H9 (cell line): ENCODE measurements around the gene ARVCF. TPM values are rescaled to one million over a fixed set of nuclear protein-coding genes. Genes with fewer than 3 reads are reported as not detected.

Experiments
- DNase-seq: peaks from one replicate; pipeline ENCODE4 v3.0.0-alpha.2; 2017
- H2AFZ ChIP-seq: one replicate; pipeline ENCODE4 v1.6.1; 2013; ENCODE audit warnings: mild to moderate bottlenecking, low read length, control low read depth, moderate library complexity
- H2AK5ac ChIP-seq: 2 replicates; pipeline ENCODE4 v1.6.1; 2013; ENCODE audit warnings: low read length, control low read depth, mixed read lengths; ENCODE audit not compliant: insufficient read length
- H2BK120ac ChIP-seq: one replicate; pipeline ENCODE4 v1.6.1; 2013; ENCODE audit warnings: low read depth, mild to moderate bottlenecking, low read length, control low read depth, inconsistent platforms; ENCODE audit not compliant: poor library complexity, severe bottlenecking
- H2BK12ac ChIP-seq: 2 replicates; pipeline ENCODE4 v1.6.1; 2013; ENCODE audit warnings: low read length, control low read depth, mixed read lengths, low read depth; ENCODE audit not compliant: insufficient read length
- H2BK15ac ChIP-seq: 2 replicates; pipeline ENCODE4 v1.6.1; 2013; ENCODE audit warnings: low read depth, low read length, control low read depth
- H2BK20ac ChIP-seq: one replicate; pipeline ENCODE4 v1.6.1; 2013; ENCODE audit warnings: low read depth, mild to moderate bottlenecking, low read length, control low read depth, inconsistent platforms; ENCODE audit not compliant: poor library complexity, severe bottlenecking
- H2BK5ac ChIP-seq: 2 replicates; pipeline ENCODE4 v1.6.1; 2013; ENCODE audit warnings: low read length, control low read depth, mixed read lengths; ENCODE audit not compliant: insufficient read length
- H3K14ac ChIP-seq: 2 replicates; pipeline ENCODE4 v1.6.1; 2013; ENCODE audit warnings: low read length, control low read depth; ENCODE audit not compliant: insufficient read depth
- H3K18ac ChIP-seq: 2 replicates; pipeline ENCODE4 v1.6.1; 2013; ENCODE audit warnings: low read depth, mild to moderate bottlenecking, mixed read lengths, low read length, control low read depth; ENCODE audit not compliant: insufficient read length
- H3K23ac ChIP-seq: 2 replicates; pipeline ENCODE4 v1.6.1; 2013; ENCODE audit warnings: low read length, control low read depth, mixed read lengths, low read depth; ENCODE audit not compliant: insufficient read length
- H3K23me2 ChIP-seq: 2 replicates; pipeline ENCODE4 v1.6.1; 2013; ENCODE audit warnings: low read depth, mild to moderate bottlenecking, mixed read lengths, low read length, control low read depth; ENCODE audit not compliant: insufficient read length, poor library complexity, severe bottlenecking
- H3K27ac ChIP-seq: 2 replicates; pipeline ENCODE4 v1.5.1; 2013; ENCODE audit warnings: low read length, control low read depth, mixed read lengths, low read depth; ENCODE audit not compliant: insufficient read length
- H3K27me3 ChIP-seq: 2 replicates; pipeline ENCODE4 v1.6.1; 2013; ENCODE audit warnings: low read length, control low read depth, inconsistent platforms; ENCODE audit not compliant: insufficient read depth
- H3K4ac ChIP-seq: 2 replicates; pipeline ENCODE4 v1.6.1; 2013; ENCODE audit warnings: low read depth, mild to moderate bottlenecking, control low read depth, inconsistent platforms, low read length, moderate library complexity
- H3K4me1 ChIP-seq: 2 replicates; pipeline ENCODE4 v1.6.1; 2013; ENCODE audit warnings: low read length, control low read depth, inconsistent platforms; ENCODE audit not compliant: insufficient read depth
- H3K4me2 ChIP-seq: 2 replicates; pipeline ENCODE4 v1.6.1; 2013; ENCODE audit warnings: low read length, control low read depth, mixed read lengths; ENCODE audit not compliant: insufficient read length, insufficient read depth
- H3K56ac ChIP-seq: 2 replicates; pipeline ENCODE4 v1.6.1; 2013; ENCODE audit warnings: low read depth, mild to moderate bottlenecking, mixed read lengths, low read length, control low read depth; ENCODE audit not compliant: insufficient read length
- H3K79me1 ChIP-seq: 2 replicates; pipeline ENCODE4 v1.6.1; 2013; ENCODE audit warnings: low read depth, mild to moderate bottlenecking, moderate library complexity, low read length, control low read depth, inconsistent platforms; ENCODE audit not compliant: insufficient read depth, poor library complexity, severe bottlenecking
- H3K79me2 ChIP-seq: 2 replicates; pipeline ENCODE4 v1.6.1; 2013; ENCODE audit warnings: low read length, control low read depth, inconsistent platforms; ENCODE audit not compliant: insufficient read depth
- H3K9ac ChIP-seq: 2 replicates; pipeline ENCODE4 v1.6.1; 2013; ENCODE audit warnings: low read length, control low read depth, mixed read lengths; ENCODE audit not compliant: insufficient read length; ENCODE audit errors: extremely low read depth
- H3K9me3 ChIP-seq: one replicate; pipeline ENCODE4 v1.6.1; 2013; ENCODE audit warnings: low read depth, low read length, inconsistent platforms; ENCODE audit not compliant: control insufficient read depth
- H3T11ph ChIP-seq: one replicate; pipeline ENCODE4 v1.6.1; 2013; ENCODE audit warnings: mild to moderate bottlenecking, low read length, control low read depth, inconsistent platforms
- H4K20me1 ChIP-seq: one replicate; pipeline ENCODE4 v1.6.1; 2013; ENCODE audit not compliant: control insufficient read depth, insufficient read length, insufficient read depth
- H4K5ac ChIP-seq: 2 replicates; pipeline ENCODE4 v1.6.1; 2013; ENCODE audit warnings: low read depth, mild to moderate bottlenecking, mixed read lengths, low read length, control low read depth; ENCODE audit not compliant: insufficient read length
- H4K8ac ChIP-seq: replicated peaks from 2 replicates; pipeline ENCODE4 v1.6.1; 2013; ENCODE audit warnings: low read length, control low read depth, mixed read lengths, low read depth; ENCODE audit not compliant: insufficient read length
- H4K91ac ChIP-seq: 2 replicates; pipeline ENCODE4 v1.6.1; 2013; ENCODE audit warnings: low read depth, mild to moderate bottlenecking, moderate library complexity, mixed read lengths, low read length, control low read depth; ENCODE audit not compliant: insufficient read length
- H3K27ac Mint-ChIP-seq, 3 experiments: 2 replicates in 2 of 3; 3 replicates in 1 of 3; pipeline ENCODE4 v1.8.0; 2020 to 2021; ENCODE audit warnings: mixed read lengths in 3 of 3, mild to moderate bottlenecking in 1 of 3, moderate library complexity in 1 of 3
- H3K27me3 Mint-ChIP-seq: 2 replicates; pipeline ENCODE4 v1.8.0; 2021; ENCODE audit warnings: low read depth, mild to moderate bottlenecking, moderate library complexity, mixed read lengths
- H3K36me3 Mint-ChIP-seq, 3 experiments: 2 replicates in 2 of 3; 3 replicates in 1 of 3; pipeline ENCODE4 v1.8.0; 2020 to 2021; ENCODE audit warnings: low read depth in 3 of 3, mixed read lengths in 3 of 3; ENCODE audit not compliant: insufficient read depth in 1 of 3
- H3K4me1 Mint-ChIP-seq, 2 experiments: 2 replicates each; pipeline ENCODE4 v1.8.0; 2020; ENCODE audit warnings: mixed read lengths in 2 of 2
- H3K4me3 Mint-ChIP-seq, 2 experiments: 2 replicates in 1 of 2; 3 replicates in 1 of 2; pipeline ENCODE4 v1.8.0; 2020 to 2021; ENCODE audit warnings: mild to moderate bottlenecking in 2 of 2, mixed read lengths in 2 of 2, moderate library complexity in 1 of 2
- H3K9me3 Mint-ChIP-seq, 2 experiments: 2 replicates in 1 of 2; 3 replicates in 1 of 2; pipeline ENCODE4 v1.8.0; 2020; ENCODE audit warnings: mild to moderate bottlenecking in 2 of 2, mixed read lengths in 2 of 2, moderate library complexity in 1 of 2
- CTCF ChIP-seq: fragments of 200-600 bp; sonication (generic); conservative IDR thresholded peaks from 3 replicates; pipeline ENCODE4 v1.8.0; 2021; ENCODE audit warnings: antibody characterized with exemption, mild to moderate bottlenecking
- WGBS: extraction: QIAGEN DNeasy Blood & Tissue Kit; methylation state at CpG from one replicate; pipeline ENCODE4 v1.1.7; 2013; ENCODE audit warnings: missing lambda C conversion rate, low lambda C conversion rate, mixed read lengths; ENCODE audit not compliant: insufficient read length; ENCODE audit errors: extremely low coverage; 5-methylcytosine and 5-hydroxymethylcytosine counted together
- total RNA-seq: library from RNA; stranded (reverse); gene quantifications from 2 replicates; pipeline ENCODE4 v1.2.1, GENCODE V29; 2021

The ARVCF gene
- total RNA-seq, 1 experiment from 2014 or later, result 40.7 TPM

GRCh38 chr22:19923914-19924513 is 92.6 kb downstream of the ARVCF start:
- no peak overlapping the region for H2BK5ac ChIP-seq
- H2AK5ac ChIP-seq, result no peak overlapping the region
- no peak overlapping the region for H3K14ac ChIP-seq
- H2BK15ac ChIP-seq, result no peak overlapping the region
- H4K20me1 ChIP-seq, result no peaks in the 10 kb centered on the region
- H2AFZ ChIP-seq, result no peak overlapping the region
- no peak overlapping the region for H2BK20ac ChIP-seq
- no peaks in the 10 kb centered on the region for H3K79me1 ChIP-seq
- H3K4me1 ChIP-seq, result no peaks in the 10 kb centered on the region
- H3K4me2 ChIP-seq, result no peak overlapping the region
- H4K5ac ChIP-seq, result no peak overlapping the region
- no peak overlapping the region for H3K27ac ChIP-seq
- H3K23me2 ChIP-seq, result no peaks in the 10 kb centered on the region
- WGBS, result no CpG with 5 or more reads among the region's 12 CpGs
- no peak overlapping the region for H3K56ac ChIP-seq
- no peak overlapping the region for H3K4ac ChIP-seq
- no peak overlapping the region for H3T11ph ChIP-seq
- TF ChIP-seq CTCF, result no peak
- H2BK12ac ChIP-seq, result no peak overlapping the region
- H3K79me2 ChIP-seq, result no peaks in the 10 kb centered on the region
- Mint-ChIP-seq H3K27ac (peak overlapping the region in 1 of 3 experiments; percentile 7; a peak in 1 of 7 replicates), H3K27me3 (no peaks in the 10 kb centered on the region), H3K36me3 (no peaks in the 10 kb centered on the region), H3K4me1 (peaks cover 0 to 2% of the 10 kb centered on the region in 2 experiments; a peak in 2 of 4 replicates), H3K9me3 (no peaks in the 10 kb centered on the region), H3K4me3 (no peak overlapping the region)
- no peak overlapping the region for H3K18ac ChIP-seq
- no peak overlapping the region for H4K8ac ChIP-seq
- DNase-seq, result no peak
- no peak overlapping the region for H2BK120ac ChIP-seq
- H3K23ac ChIP-seq, result no peak overlapping the region
- H3K27me3 ChIP-seq, result no peaks in the 10 kb centered on the region; the same call in 1 of the 2 replicates
- no peaks in the 10 kb centered on the region for H3K9me3 ChIP-seq
- H3K9ac ChIP-seq, result no peak overlapping the region
- no peak overlapping the region for H4K91ac ChIP-seq
